Measurements from ENCODE around the gene LZTR1. TPM values are rescaled to one million over a fixed set of nuclear protein-coding genes. Genes with fewer than 3 reads are reported as not detected.

Gene LZTR1
- total and polyA plus RNA-seq, 2 experiments from 2014 or later = 29.7 to 80.1 TPM

DNA sequence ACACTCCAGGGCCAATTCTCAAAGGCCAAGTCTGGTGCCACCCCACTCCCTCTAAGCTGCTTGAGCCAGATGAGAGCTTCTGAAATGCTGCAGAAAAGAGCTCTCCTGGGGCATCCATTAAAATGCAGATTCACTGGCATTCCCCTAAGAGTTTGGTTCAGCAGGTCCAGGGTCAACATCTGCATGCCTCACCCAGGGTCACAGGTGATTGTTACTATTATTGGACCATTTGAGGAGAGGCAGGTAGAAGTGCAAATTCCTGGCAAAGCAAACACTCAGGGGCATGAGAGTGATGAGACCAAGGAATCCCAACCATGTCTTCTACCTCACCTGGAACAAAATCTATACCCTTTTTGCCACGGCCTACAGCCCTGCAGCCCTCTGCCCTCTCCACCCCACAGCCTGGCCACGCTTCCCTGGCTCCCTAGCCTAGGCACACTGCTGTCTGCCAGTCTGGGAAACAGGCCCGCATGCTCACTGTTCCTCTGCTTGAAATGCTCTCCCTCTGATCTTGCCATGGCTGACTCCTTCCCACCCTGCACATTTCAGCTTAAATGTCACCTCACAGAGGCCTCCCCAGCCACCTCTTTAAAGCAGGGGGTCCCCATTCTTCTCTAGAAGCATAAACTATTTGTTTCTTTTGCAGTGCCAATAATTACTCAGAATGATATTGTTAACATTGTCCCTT, 28.5 kb downstream of the LZTR1 start:
- Histone ChIP-seq H3K9me2 (ENCODE audit: insufficient read depth) (no peaks in the 10 kb centered on the region), H3K4me1 (ENCODE audit: insufficient read depth) (peaks cover 17% of the 10 kb centered on the region), H3K27ac (no peak overlapping the region), H3K9ac (no peak overlapping the region), H2AFZ (no peak overlapping the region), H3K4me2 (ENCODE audit: unreplicated experiment) (no peak overlapping the region), H3K9me3 (ENCODE audit: low read depth) (no peaks in the 10 kb centered on the region), H3K27me3 (replicated peaks; ENCODE audit: insufficient read depth) (no peaks in the 10 kb centered on the region), H3K79me2 (ENCODE audit: insufficient read depth) (no peaks in the 10 kb centered on the region), H4K20me1 (ENCODE audit: insufficient read depth) (no peaks in the 10 kb centered on the region), H3K4me3 (no peak overlapping the region), H3F3A (ENCODE audit: insufficient read depth) (0 out of 2 replicates have a peak, but pooled peaks cover 8% of the 10 kb centered on the region), H3K36me3 (ENCODE audit: low read depth) (no peaks in the 10 kb centered on the region)
- no peak for DNase-seq
- in situ Hi-C loops (cut with MboI) = no loop called here
- WGBS, 2 experiments (ENCODE audit: low coverage in 1 of 2, low lambda C conversion rate in 2 of 2, missing lambda C conversion rate in 2 of 2) = 82 to 87% methylated on average over 3 of the region's 3 CpGs
- no peak for TF ChIP-seq EZH2 (IDR thresholded peaks at IDR 0.05; ENCODE audit: insufficient read depth, poor library complexity, severe bottlenecking)

DNA sequence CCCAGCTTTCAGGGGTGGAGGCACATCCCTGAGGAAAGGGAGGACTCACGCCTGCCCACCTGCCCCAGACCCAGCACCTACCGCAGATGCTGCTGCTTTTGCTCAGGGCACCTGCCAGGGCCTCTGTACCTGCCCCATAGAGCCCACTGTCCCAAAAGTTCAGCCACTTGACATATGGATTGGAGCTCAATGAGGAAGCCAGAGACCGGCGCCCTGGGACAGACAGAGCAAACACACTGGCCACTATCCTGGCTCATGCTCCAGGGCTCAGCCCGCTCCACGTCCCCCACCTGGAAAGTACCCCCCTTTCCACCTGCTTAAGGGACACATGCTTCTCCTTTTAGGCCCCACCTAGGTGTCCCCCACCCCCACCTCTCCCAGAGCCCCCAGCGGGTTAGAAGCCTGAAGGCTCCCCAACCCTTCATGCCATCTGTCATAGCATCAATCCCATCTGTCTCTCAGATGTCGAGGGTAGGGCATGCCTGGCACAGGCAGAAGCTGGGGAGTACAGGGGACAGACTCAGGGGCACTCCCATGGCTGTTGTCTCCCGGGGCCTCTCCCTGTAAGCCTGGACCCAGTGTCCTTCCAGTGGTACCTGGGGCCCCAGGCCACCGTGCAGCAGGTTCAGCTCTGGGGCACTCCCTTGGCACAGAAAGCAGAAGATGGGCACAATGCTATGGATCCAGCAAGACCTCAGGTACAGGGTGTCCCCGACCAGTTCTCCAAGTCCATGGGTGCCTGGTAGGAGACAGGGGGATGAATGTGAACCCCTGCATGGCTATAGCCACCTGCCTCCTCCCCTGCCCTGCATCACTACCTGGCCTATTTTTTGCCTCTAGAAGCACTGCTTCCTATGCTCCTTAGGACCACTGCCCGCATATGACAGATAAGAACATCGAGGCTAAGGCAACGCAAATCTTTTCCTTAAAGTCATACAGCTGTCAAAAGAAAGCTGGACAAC, 30.6 kb downstream of the LZTR1 start:
- Histone ChIP-seq H3K79me2 (ENCODE audit: insufficient read depth) (no peaks in the 10 kb centered on the region), H3K9ac (no peak overlapping the region), H3K4me2 (ENCODE audit: unreplicated experiment) (no peak overlapping the region), H3K9me3 (ENCODE audit: low read depth) (no peaks in the 10 kb centered on the region), H3F3A (ENCODE audit: insufficient read depth) (0 out of 2 replicates have a peak, but pooled peaks cover under 1% of the 10 kb centered on the region), H3K27me3 (replicated peaks; ENCODE audit: insufficient read depth) (no peaks in the 10 kb centered on the region), H3K9me2 (ENCODE audit: insufficient read depth) (no peaks in the 10 kb centered on the region), H2AFZ (no peak overlapping the region), H3K4me1 (ENCODE audit: insufficient read depth) (peaks cover 19% of the 10 kb centered on the region), H3K27ac (no peak overlapping the region), H4K20me1 (ENCODE audit: insufficient read depth) (no peaks in the 10 kb centered on the region), H3K4me3 (no peak overlapping the region), H3K36me3 (ENCODE audit: low read depth) (no peaks in the 10 kb centered on the region)
- in situ Hi-C loops (cut with MboI) = no loop called here
- WGBS, 2 experiments (ENCODE audit: low coverage in 1 of 2, low lambda C conversion rate in 2 of 2, missing lambda C conversion rate in 2 of 2) = 51 to 57% methylated on average over 14 of the region's 14 CpGs
- no peak for TF ChIP-seq EZH2 (IDR thresholded peaks at IDR 0.05; ENCODE audit: insufficient read depth, poor library complexity, severe bottlenecking)
- TF ChIP-seq EZH2phosphoT487 (IDR thresholded peaks at IDR 0.05; ENCODE audit: insufficient read depth, low read depth) = no peak
- no peak for DNase-seq

DNA sequence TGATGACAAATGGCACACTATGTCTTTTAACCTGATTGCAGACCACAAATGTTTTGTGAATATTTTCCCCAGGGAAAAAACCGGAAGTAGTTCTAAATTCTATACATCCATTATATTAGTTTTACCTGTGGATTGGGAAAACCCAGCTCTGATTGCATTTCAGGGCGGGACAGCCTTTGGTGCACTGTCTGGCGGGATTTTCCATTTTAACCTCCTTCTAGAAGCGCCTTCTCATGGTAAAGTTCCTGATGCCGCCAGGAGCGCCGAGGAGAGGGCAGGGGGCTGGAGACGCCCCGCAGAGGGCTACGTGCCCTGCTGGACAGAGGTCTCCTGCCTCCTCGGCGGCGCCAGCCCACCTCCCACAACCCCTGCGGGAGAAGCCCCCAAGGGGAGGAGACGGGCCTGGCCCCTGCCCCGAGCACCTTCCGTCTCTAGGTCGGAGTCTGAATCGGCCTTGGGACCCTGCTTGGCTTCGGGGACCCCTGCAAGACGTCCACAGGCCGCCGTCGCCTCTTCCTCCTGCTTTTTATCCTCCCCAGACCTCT, 31.6 kb downstream of the LZTR1 start:
- no peak for DNase-seq
- Histone ChIP-seq H3F3A (ENCODE audit: insufficient read depth) (no peaks in the 10 kb centered on the region), H3K4me1 (ENCODE audit: insufficient read depth) (peaks cover 19% of the 10 kb centered on the region), H3K9me3 (ENCODE audit: low read depth) (no peaks in the 10 kb centered on the region), H3K4me2 (ENCODE audit: unreplicated experiment) (peak overlapping the region; percentile 79), H3K36me3 (ENCODE audit: low read depth) (no peaks in the 10 kb centered on the region), H3K4me3 (peak overlapping the region; percentile 70), H2AFZ (peak overlapping the region; percentile 80), H3K9ac (peak overlapping the region; percentile 83), H3K27ac (peak overlapping the region; percentile 62), H3K9me2 (ENCODE audit: insufficient read depth) (no peaks in the 10 kb centered on the region), H3K27me3 (replicated peaks; ENCODE audit: insufficient read depth) (no peaks in the 10 kb centered on the region), H3K79me2 (ENCODE audit: insufficient read depth) (no peaks in the 10 kb centered on the region), H4K20me1 (ENCODE audit: insufficient read depth) (no peaks in the 10 kb centered on the region)
- WGBS, 2 experiments (ENCODE audit: low coverage in 1 of 2, low lambda C conversion rate in 2 of 2, missing lambda C conversion rate in 2 of 2) = 20 to 27% methylated on average over 24 of the region's 24 CpGs
- TF ChIP-seq EZH2 (IDR thresholded peaks at IDR 0.05; ENCODE audit: insufficient read depth, poor library complexity, severe bottlenecking) (no peak), EZH2phosphoT487 (IDR thresholded peaks at IDR 0.05; ENCODE audit: insufficient read depth, low read depth) (no peak)
- in situ Hi-C loops (cut with MboI) = no loop called here

DNA sequence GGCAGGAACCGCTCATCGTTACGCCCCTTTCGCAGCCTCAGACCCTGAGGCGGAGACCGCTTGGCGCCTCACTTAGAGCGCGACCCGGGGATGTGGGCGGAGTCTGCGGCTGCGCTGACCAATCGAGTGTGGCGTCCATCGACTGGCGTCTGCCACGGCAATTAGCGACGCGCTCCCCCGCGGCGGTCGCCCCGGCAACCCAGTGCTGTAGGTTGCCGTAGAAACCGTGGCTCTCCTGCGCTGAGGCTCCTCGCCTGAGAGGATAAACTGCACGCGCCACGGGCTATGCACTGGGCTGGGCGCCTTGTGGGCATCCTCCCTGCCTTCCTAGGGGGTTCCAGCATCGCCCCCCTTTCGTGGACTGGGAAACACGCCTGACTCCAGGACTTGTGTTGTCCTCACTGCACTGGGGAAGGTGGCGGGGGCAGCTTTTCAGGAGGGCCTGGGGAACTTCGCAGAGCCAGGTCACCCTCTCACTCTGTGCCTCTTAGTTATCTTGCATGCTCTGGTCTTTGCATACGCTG, 32.2 kb downstream of the LZTR1 start:
- H3K36me3 ChIP-seq (ENCODE audit: low read depth) = no peaks in the 10 kb centered on the region
- no peaks in the 10 kb centered on the region for H3K9me2 ChIP-seq (ENCODE audit: insufficient read depth)
- no peaks in the 10 kb centered on the region for H3K79me2 ChIP-seq (ENCODE audit: insufficient read depth)
- in situ Hi-C loops (cut with MboI) = no loop called here
- H2AFZ ChIP-seq = peak overlapping the region; percentile 80
- no peaks in the 10 kb centered on the region for H3K27me3 ChIP-seq (replicated peaks; ENCODE audit: insufficient read depth)
- TF ChIP-seq EZH2phosphoT487 (IDR thresholded peaks at IDR 0.05; ENCODE audit: insufficient read depth, low read depth) = no peak
- no peak for TF ChIP-seq EZH2 (IDR thresholded peaks at IDR 0.05; ENCODE audit: insufficient read depth, poor library complexity, severe bottlenecking)
- H4K20me1 ChIP-seq (ENCODE audit: insufficient read depth) = no peaks in the 10 kb centered on the region
- 1 to 2% methylated on average over 30 to 40 of the region's 40 CpGs for WGBS, 2 experiments (ENCODE audit: low coverage in 1 of 2, low lambda C conversion rate in 2 of 2, missing lambda C conversion rate in 2 of 2)
- no peaks in the 10 kb centered on the region for H3F3A ChIP-seq (ENCODE audit: insufficient read depth)
- H3K9ac ChIP-seq = peak overlapping the region; percentile 83
- peak; percentile 98 for DNase-seq
- peak overlapping the region; percentile 80 for H3K27ac ChIP-seq
- peaks cover 19% of the 10 kb centered on the region for H3K4me1 ChIP-seq (ENCODE audit: insufficient read depth)
- peak overlapping the region; percentile 70 for H3K4me3 ChIP-seq
- no peaks in the 10 kb centered on the region for H3K9me3 ChIP-seq (ENCODE audit: low read depth)
- peak overlapping the region; percentile 79 for H3K4me2 ChIP-seq (ENCODE audit: unreplicated experiment)

Data from GM23248 (cell line).